ENCODE data around the gene CEP85. TPM values are rescaled to one million over a fixed set of nuclear protein-coding genes. Genes with fewer than 3 reads are reported as not detected.

CEP85 gene
- total RNA-seq, 1 experiment from 2014 or later = 38.6 TPM

- no peak overlapping the region for H2AFZ ChIP-seq (ENCODE audit: low read length)
Measured at GRCh38 chr1:26200413-26200812, 33.6 kb upstream of the CEP85 start.

More at GRCh38 chr1:26200413-26200812, 33.6 kb upstream of the CEP85 start:
- whole genome bisulfite sequencing (ENCODE audit: extremely low coverage, insufficient read length, low lambda C conversion rate) = no CpG with 5 or more reads among the region's 5 CpGs
- Histone ChIP-seq H3T11ph (ENCODE audit: low read length) (no peak overlapping the region), H3K14ac (ENCODE audit: insufficient read depth, low read length) (no peak overlapping the region), H3K4me2 (ENCODE audit: insufficient read depth, insufficient read length, low read length) (no peak overlapping the region), H2BK20ac (ENCODE audit: low read depth, low read length, poor library complexity, severe bottlenecking) (no peak overlapping the region), H3K56ac (ENCODE audit: insufficient read length, low read depth, low read length) (no peak overlapping the region), H3K9me3 (ENCODE audit: control insufficient read depth, low read depth, low read length) (no peaks in the 10 kb centered on the region), H3K4ac (ENCODE audit: low read depth, low read length) (no peak overlapping the region), H3K9ac (ENCODE audit: extremely low read depth, insufficient read length, low read length) (no peak overlapping the region), H3K27me3 (ENCODE audit: insufficient read depth, low read length) (no peaks in the 10 kb centered on the region), H4K20me1 (ENCODE audit: control insufficient read depth, insufficient read depth, insufficient read length) (no peaks in the 10 kb centered on the region), H3K23ac (ENCODE audit: insufficient read length, low read depth, low read length) (no peak overlapping the region), H4K8ac (replicated peaks; ENCODE audit: insufficient read length, low read depth, low read length) (no peak overlapping the region), H3K18ac (ENCODE audit: insufficient read length, low read depth, low read length) (peak overlapping the region; percentile 36), H4K5ac (ENCODE audit: insufficient read length, low read depth, low read length) (no peak overlapping the region), H3K27ac (ENCODE audit: insufficient read length, low read depth, low read length) (no peak overlapping the region), H2AK5ac (ENCODE audit: insufficient read length, low read length) (no peak overlapping the region), H2BK12ac (ENCODE audit: insufficient read length, low read depth, low read length) (no peak overlapping the region), H2BK5ac (ENCODE audit: insufficient read length, low read length) (no peak overlapping the region), H2BK15ac (ENCODE audit: low read depth, low read length) (no peak overlapping the region), H3K79me1 (ENCODE audit: insufficient read depth, low read depth, low read length, poor library complexity, severe bottlenecking) (no peaks in the 10 kb centered on the region), H2BK120ac (ENCODE audit: low read depth, low read length, poor library complexity, severe bottlenecking) (no peak overlapping the region), H3K23me2 (ENCODE audit: insufficient read length, low read depth, low read length, poor library complexity, severe bottlenecking) (no peaks in the 10 kb centered on the region), H3K4me1 (ENCODE audit: insufficient read depth, low read length) (no peaks in the 10 kb centered on the region), H4K91ac (ENCODE audit: insufficient read length, low read depth, low read length) (no peak overlapping the region), H3K79me2 (ENCODE audit: insufficient read depth, low read length) (no peaks in the 10 kb centered on the region)
- TF ChIP-seq CTCF (conservative IDR thresholded peaks at IDR 0.05) = no peak
- Mint-ChIP-seq H3K27ac (no peak overlapping the region; a peak in 2 of 7 replicates), H3K36me3 (ENCODE audit: insufficient read depth in 1 of 3, low read depth in 3 of 3) (no peaks in the 10 kb centered on the region), H3K9me3 (no peaks in the 10 kb centered on the region), H3K27me3 (ENCODE audit: low read depth) (peaks cover 19% of the 10 kb centered on the region), H3K4me1 (peaks cover 33 to 42% of the 10 kb centered on the region in 2 experiments), H3K4me3 (no peak overlapping the region)
- DNase-seq = no peak
